ENCODE results near the gene ZNF227.
"Not testable (repeated sequence)": the region's sequence is repeated elsewhere in the genome, so short reads cannot be mapped to it uniquely, and the experiment has no call there.

ZNF227 gene

DNA sequence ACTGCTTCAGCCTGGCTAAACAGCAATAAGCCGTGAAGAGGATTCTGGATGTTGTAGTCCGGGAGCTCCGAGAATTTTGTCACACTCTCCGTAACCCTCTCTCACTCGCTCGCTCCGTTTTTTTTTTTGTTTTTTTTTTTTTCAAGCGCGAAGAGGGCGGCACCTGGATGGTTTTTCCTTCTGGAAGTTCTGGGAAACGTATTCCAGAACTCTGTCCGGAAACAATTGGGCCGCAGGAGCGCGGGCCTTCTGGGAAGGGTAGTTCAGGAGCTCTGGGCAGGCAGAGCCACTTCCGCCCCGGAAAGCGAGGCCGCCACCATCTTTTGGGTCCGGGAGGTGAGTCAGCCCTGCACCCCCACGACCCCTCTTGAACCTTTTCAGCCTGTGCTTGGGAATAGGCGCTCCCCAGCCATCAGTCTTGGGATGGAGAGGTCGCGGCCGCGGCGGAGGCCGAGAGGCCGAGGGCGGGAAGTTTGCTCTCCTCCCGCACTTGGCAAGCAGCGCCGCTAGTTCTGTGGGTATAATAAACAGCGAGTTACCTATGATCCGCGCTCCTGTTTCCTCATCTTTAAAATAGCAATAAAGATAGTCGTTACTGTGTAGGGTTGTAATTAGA, at the start of gene ZNF227:
TSS of gene ZNF227 (plus strand) at position 283 of the 616 bp plus-strand sequence. CDS start 5,261 bp downstream, outside the sequence.
- H3K4me1 Mint-ChIP-seq = peaks cover 23% of the 10 kb centered on the region
- H3K27ac Mint-ChIP-seq = peak within 1 kb of the TSS; percentile 87 to 98 (median 94)
- peaks cover 2% of the 10 kb centered on the region for H3K27me3 Mint-ChIP-seq (ENCODE audit: low read depth)
- H3K36me3 Mint-ChIP-seq (ENCODE audit: low read depth) = peaks cover 40% of the 10 kb centered on the region
- H3K4me3 Mint-ChIP-seq = peak within 1 kb of the TSS; percentile 95 to 99 (median 97)
- peaks cover 29% of the 10 kb centered on the region for H3K9me3 Mint-ChIP-seq
- TF ChIP-seq, protein P1, sequence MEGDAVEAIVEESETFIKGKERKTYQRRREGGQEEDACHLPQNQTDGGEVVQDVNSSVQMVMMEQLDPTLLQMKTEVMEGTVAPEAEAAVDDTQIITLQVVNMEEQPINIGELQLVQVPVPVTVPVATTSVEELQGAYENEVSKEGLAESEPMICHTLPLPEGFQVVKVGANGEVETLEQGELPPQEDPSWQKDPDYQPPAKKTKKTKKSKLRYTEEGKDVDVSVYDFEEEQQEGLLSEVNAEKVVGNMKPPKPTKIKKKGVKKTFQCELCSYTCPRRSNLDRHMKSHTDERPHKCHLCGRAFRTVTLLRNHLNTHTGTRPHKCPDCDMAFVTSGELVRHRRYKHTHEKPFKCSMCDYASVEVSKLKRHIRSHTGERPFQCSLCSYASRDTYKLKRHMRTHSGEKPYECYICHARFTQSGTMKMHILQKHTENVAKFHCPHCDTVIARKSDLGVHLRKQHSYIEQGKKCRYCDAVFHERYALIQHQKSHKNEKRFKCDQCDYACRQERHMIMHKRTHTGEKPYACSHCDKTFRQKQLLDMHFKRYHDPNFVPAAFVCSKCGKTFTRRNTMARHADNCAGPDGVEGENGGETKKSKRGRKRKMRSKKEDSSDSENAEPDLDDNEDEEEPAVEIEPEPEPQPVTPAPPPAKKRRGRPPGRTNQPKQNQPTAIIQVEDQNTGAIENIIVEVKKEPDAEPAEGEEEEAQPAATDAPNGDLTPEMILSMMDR (IDR thresholded peaks at IDR 0.05; ENCODE audit: unreplicated experiment in 3 of 3) = no peak

DNA sequence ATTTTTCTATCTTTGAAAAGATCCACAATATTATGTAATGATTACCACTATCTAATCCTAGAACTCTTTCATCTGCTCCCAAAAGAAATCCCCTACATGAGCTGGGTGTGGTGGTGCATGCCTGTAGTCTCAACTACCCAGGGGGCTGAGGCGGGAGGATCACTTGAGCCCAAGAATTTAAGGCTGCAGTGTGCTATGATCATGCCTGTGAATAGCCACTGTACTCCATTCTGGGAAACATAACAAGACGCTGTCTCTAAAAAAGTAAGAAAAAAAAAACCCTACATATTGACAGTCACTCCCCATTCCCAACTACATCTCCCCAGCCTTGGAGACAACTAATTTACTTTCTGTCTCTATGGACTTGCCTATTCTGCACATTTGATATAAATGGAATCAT, 48.5 kb upstream of the ZNF227 start:
- TF ChIP-seq, protein P1 (IDR thresholded peaks at IDR 0.05; ENCODE audit: unreplicated experiment in 3 of 3) = no peak
- peaks cover 54% of the 10 kb centered on the region for H3K9me3 Mint-ChIP-seq
- H3K27ac Mint-ChIP-seq = no peak overlapping the region
- H3K4me3 Mint-ChIP-seq = no peak overlapping the region
- H3K4me1 Mint-ChIP-seq = peaks cover 20% of the 10 kb centered on the region
- peaks cover 45% of the 10 kb centered on the region for H3K36me3 Mint-ChIP-seq (ENCODE audit: low read depth)
- no peaks in the 10 kb centered on the region for H3K27me3 Mint-ChIP-seq (ENCODE audit: low read depth)

DNA sequence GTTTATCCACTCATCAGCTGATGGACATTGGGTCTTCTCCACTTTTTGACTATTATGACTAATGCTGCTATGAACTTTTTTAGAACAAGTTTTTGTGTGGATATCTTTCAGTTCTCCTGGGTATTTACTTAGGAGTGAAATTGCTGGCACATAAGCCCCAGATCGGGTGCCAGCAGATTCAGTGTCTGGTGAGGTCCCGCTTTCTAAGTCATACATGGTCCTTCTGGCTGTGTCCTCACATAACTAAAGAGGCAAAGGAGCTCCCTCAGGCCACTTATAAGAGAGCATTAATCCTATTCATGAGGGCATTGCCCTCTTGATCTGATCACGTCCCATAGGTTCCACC, 48.0 kb upstream of the ZNF227 start:
- Mint-ChIP-seq H3K4me1 (peaks cover 20% of the 10 kb centered on the region), H3K27ac (peak overlapping the region; percentile 98 to 99 (median 99)), H3K4me3 (peak overlapping the region; percentile 95 to 99 (median 97)), H3K9me3 (peaks cover 52% of the 10 kb centered on the region), H3K27me3 (ENCODE audit: low read depth) (no peaks in the 10 kb centered on the region), H3K36me3 (ENCODE audit: low read depth) (peaks cover 46% of the 10 kb centered on the region)
- TF ChIP-seq, protein P1 (IDR thresholded peaks at IDR 0.05; ENCODE audit: unreplicated experiment in 3 of 3) = no peak

DNA sequence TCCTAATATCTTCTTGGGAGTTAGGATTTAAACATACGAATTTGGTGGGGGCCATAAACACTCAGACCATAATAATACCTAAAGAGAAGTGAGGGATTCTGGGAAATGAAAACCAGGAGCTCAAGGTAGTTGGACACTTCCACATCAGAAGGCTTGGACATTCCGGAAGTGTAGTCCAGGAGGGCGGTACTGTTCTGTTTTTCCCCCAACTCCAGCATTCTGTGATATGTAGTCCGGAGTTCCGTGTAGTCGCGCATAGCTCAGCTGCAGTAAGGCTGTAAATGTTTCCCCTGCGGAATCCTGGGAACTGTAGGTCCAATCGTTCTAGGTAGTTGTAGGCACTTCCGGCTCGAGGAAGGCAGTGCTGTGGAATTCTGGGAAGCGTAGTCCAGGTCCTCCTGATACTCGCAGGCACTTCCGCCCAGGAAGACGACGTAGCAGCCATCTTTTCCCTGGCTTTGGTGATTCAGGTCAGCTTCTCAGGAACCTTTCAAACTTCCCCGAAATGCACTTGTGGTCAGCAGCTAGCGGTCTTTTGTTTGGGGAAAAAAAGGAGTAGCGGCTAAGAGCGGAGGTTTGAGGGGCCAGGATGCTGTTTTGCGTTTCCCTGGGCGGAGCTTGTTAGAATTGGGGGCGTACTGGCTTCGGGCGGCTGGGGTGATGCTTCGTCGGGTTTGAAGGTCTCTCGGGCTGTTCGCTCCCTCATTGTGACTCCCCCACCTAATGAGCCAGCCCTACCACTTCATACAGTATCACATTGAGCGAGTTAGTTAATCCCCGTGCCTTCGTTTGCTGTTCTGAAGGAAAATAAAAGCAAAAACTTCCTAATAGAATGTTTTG, 47.4 kb upstream of the ZNF227 start, which contains the start of gene ZNF226:
TSS of gene ZNF226 (plus strand) at position 428 of the 840 bp plus-strand sequence. CDS start 4,981 bp downstream, outside the sequence.
- Mint-ChIP-seq H3K27me3 (ENCODE audit: low read depth) (no peaks in the 10 kb centered on the region), H3K36me3 (ENCODE audit: low read depth) (peaks cover 48% of the 10 kb centered on the region), H3K4me3 (peak within 1 kb of the TSS; percentile 95 to 99 (median 97)), H3K27ac (peak within 1 kb of the TSS; percentile 98 to 99 (median 99)), H3K9me3 (peaks cover 55% of the 10 kb centered on the region), H3K4me1 (peaks cover 20% of the 10 kb centered on the region)
- TF ChIP-seq, protein P1 (IDR thresholded peaks at IDR 0.05; ENCODE audit: unreplicated experiment in 3 of 3) = no peak

DNA sequence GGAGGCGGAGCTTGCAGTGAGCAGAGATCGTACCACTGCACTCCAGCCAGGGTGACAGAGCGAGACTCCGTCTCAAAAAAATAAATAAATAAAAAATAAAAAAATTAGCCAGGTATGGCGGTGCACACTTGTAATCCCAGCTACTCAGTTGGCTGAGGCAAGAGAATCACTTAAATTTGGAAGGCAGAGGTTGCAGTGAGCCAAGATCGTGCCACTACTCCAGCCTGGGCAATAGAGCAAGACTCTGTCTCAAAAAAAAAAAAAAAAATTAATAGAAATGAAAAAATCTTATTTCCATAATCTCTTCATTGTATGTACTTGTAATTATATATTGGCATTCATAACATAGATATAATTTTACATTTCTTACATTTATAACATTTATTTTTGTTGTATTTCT, 41.7 kb upstream of the ZNF227 start:
- H3K27me3 Mint-ChIP-seq (ENCODE audit: low read depth); H3K27ac Mint-ChIP-seq; H3K4me3 Mint-ChIP-seq: not testable (repeated sequence)
- peaks cover 60% of the 10 kb centered on the region for H3K9me3 Mint-ChIP-seq
- peaks cover 17% of the 10 kb centered on the region for H3K4me1 Mint-ChIP-seq
- peaks cover 91% of the 10 kb centered on the region for H3K36me3 Mint-ChIP-seq (ENCODE audit: low read depth)

DNA sequence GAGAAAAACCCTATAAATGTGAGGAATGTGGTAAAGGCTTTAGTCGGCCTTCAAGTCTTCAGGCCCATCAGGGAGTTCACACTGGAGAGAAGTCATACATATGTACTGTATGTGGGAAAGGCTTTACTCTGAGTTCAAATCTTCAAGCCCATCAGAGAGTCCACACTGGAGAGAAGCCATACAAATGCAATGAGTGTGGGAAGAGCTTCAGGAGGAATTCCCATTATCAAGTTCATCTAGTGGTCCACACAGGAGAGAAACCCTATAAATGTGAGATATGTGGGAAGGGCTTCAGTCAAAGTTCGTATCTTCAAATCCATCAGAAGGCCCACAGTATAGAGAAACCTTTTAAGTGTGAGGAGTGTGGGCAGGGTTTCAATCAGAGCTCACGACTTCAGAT, 35.7 kb upstream of the ZNF227 start:
- no peaks in the 10 kb centered on the region for H3K4me1 Mint-ChIP-seq
- peaks cover 75% of the 10 kb centered on the region for H3K9me3 Mint-ChIP-seq
- TF ChIP-seq, protein P1 (IDR thresholded peaks at IDR 0.05; ENCODE audit: unreplicated experiment in 3 of 3) = no peak
- peaks cover 78% of the 10 kb centered on the region for H3K36me3 Mint-ChIP-seq (ENCODE audit: low read depth)
- H3K4me3 Mint-ChIP-seq = no peak overlapping the region
- H3K27me3 Mint-ChIP-seq (ENCODE audit: low read depth) = no peaks in the 10 kb centered on the region
- H3K27ac Mint-ChIP-seq = no peak overlapping the region

Data from nephron (organoid).